LNCaP clone FGC (cell line): ENCODE measurements around the gene SORBS1.
A peak's percentile ranks its signal among the peaks of the same experiment; 100 is the strongest.

Experiments
- DNase-seq: peaks from one replicate; pipeline ENCODE4 v3.0.0-alpha.2; 2011; ENCODE audit warnings: low read depth
- H3K4me3 ChIP-seq: 2 replicates; pipeline ENCODE4 v1.5.1; 2011; ENCODE audit warnings: mild to moderate bottlenecking, low read depth, low read length, control low read depth
- CTCF ChIP-seq: IDR thresholded peaks from 2 replicates; pipeline ENCODE4 v1.5.1; 2012; ENCODE audit warnings: mild to moderate bottlenecking; ENCODE audit not compliant: control insufficient read depth, insufficient read depth; ENCODE audit errors: extremely low read depth

SORBS1 gene

GRCh38 chr10:95531058-95531809, 29.9 kb downstream of the SORBS1 start:
- H3K4me3 ChIP-seq = no peak overlapping the region

DNA sequence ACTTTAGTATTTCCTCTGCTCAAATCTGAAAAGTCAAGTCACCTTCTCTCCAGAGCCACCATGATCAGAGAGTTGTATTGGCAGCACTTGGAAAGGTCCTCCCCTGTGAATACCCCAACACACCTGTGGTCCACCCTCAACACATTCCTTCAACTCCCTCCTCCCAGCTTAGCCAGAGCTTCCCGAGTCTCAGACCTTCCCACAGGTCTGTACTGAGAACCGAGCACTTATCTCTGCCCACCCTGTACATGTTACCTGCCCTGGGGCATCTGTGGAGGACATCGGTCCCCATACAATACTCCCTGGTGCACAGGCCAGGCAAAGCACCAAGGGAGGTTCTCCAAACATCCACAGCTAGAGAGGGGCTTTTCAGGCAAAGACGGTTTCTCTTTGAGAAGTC, 30.6 kb downstream of the SORBS1 start:
- no peak for TF ChIP-seq CTCF
- no peak for DNase-seq
- no peak overlapping the region for H3K4me3 ChIP-seq

More at GRCh38 chr10:95531058-95531809, 29.9 kb downstream of the SORBS1 start:
- TF ChIP-seq CTCF = no peak
- DNase-seq = no peak

DNA sequence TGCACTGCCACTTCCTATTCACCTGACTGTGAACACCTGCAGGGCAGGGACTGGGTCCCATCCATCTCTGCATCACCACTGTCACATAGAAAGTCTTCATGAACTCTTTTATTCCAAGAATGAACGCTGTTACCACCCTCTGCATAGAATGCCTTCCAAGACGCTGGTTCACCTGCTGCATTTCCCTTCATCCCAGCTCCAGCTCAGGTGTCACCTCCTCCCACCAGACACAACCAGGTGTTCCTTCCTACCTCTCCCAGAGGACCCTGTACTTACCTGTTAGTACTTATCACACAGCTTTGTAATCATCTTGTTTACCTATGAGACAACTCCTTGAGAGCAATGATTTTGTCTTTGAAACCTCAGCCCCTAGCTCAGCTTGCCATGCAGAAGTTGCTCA, 31.1 kb downstream of the SORBS1 start:
- TF ChIP-seq CTCF = no peak
- DNase-seq = no peak
- H3K4me3 ChIP-seq = no peak overlapping the region

GRCh38 chr10:95526044-95526443, 35.1 kb downstream of the SORBS1 start:
- no peak overlapping the region for H3K4me3 ChIP-seq
- TF ChIP-seq CTCF = no peak

DNA sequence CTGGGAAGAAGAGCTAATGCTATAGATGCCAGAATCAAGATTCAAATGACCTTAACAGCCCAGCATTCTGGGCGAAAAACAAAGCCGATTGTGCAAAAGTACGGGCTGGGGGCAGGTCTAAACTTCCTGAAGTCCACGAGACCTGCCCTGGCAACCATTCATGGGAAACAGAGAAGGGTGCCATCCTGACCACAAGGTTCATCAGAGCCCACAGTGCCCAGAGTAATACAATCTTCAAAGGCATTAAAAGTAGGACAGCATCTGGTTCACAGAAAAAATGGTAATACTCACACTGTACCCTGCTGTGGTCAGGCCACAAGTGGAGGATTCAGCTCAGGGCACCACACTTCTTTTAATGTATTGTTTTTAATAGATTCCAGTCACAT, 36.1 kb downstream of the SORBS1 start:
- H3K4me3 ChIP-seq = no peak overlapping the region
- no peak for DNase-seq
- no peak for TF ChIP-seq CTCF

More at GRCh38 chr10:95526044-95526443, 35.1 kb downstream of the SORBS1 start:
- no peak for DNase-seq

DNA sequence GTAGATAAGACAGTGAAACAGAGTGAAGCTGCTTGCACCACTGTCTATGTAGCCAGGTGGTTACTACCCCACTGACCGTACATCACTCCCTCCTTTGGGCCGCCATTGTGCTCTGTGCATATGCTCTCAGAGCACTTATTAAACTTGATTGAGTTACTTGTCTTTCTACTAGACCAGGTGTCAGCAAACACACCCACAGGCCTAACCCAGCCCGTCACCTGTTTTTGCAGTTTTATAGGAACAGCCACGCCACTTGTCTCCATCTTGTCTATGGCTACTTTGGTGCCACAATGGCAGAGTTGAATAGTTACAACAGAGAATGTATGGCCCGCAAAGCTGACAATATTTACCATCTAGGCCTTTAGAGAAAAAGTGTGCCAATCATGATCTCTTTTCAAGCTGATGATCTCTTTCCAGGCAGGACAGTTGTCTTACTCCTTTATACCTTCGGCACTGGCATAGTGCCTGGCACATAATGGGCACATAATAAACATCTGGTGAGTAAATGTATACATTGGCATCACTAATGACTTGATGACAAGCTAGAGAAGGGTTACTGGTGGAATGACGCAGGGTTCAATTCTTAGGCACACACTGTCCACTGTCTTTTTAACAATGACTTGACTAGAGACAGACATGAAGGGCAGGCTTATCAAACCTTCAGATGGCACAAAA, 36.7 kb downstream of the SORBS1 start:
- peak; percentile 43 for DNase-seq
- no peak for TF ChIP-seq CTCF
- no peak overlapping the region for H3K4me3 ChIP-seq
